SKM-1 (cell line): Measurements from ENCODE around the gene XPNPEP1.
A peak's percentile ranks its signal among the peaks of the same experiment; 100 is the strongest.

Experiments
- DNase-seq: peaks from one replicate; lab custom pipeline; 2025; ENCODE audit not compliant: unreplicated experiment; lab: John Stamatoyannopoulos, UW

Gene XPNPEP1

GRCh38 chr10:109922976-109923921, at the start of gene XPNPEP1:
Gene XPNPEP1 (minus strand): TSS chr10:109923511. CDS start chr10:109923433, 78 bp downstream.
- DNase-seq: peak; percentile 73

- DNase-seq: no peak
Observed at GRCh38 chr10:109972372-109973001, 49.2 kb upstream of the XPNPEP1 start.

GRCh38 chr10:109971634-109972033, 48.3 kb upstream of the XPNPEP1 start:
- no peak for DNase-seq

- DNase-seq: no peak
Observed at GRCh38 chr10:109969760-109970346, 46.5 kb upstream of the XPNPEP1 start.

GRCh38 chr10:109968953-109969759, 45.8 kb upstream of the XPNPEP1 start:
- no peak for DNase-seq

GRCh38 chr10:109967739-109968088, 44.4 kb upstream of the XPNPEP1 start:
- no peak for DNase-seq

- no peak for DNase-seq
Observed at GRCh38 chr10:109966961-109967738, 43.8 kb upstream of the XPNPEP1 start.

- no peak for DNase-seq
Observed at GRCh38 chr10:109964318-109964717, 41.0 kb upstream of the XPNPEP1 start.

GRCh38 chr10:109963439-109963838, 40.1 kb upstream of the XPNPEP1 start:
- DNase-seq: no peak

- DNase-seq: no peak
Observed at GRCh38 chr10:109962247-109962646, 38.9 kb upstream of the XPNPEP1 start.

GRCh38 chr10:109961174-109962001, 38.1 kb upstream of the XPNPEP1 start:
- no peak for DNase-seq

- no peak for DNase-seq
Observed at GRCh38 chr10:109960682-109961081, 37.4 kb upstream of the XPNPEP1 start.

- no peak for DNase-seq
Observed at GRCh38 chr10:109959259-109960145, 36.2 kb upstream of the XPNPEP1 start.

- DNase-seq: no peak
Observed at GRCh38 chr10:109958059-109958458, 34.7 kb upstream of the XPNPEP1 start.

- no peak for DNase-seq
Observed at GRCh38 chr10:109957092-109957797, 33.9 kb upstream of the XPNPEP1 start.

- no peak for DNase-seq
Observed at GRCh38 chr10:109956454-109957091, 33.3 kb upstream of the XPNPEP1 start.

- no peak for DNase-seq
Observed at GRCh38 chr10:109953766-109954165, 30.5 kb upstream of the XPNPEP1 start.
